Measurements from ENCODE around the gene VARS2. TPM values are rescaled to one million over a fixed set of nuclear protein-coding genes. Genes with fewer than 3 reads are reported as not detected.
A peak's percentile ranks its signal among the peaks of the same experiment; 100 is the strongest.
"Not testable (repeated sequence)": the region's sequence is repeated elsewhere in the genome, so short reads cannot be mapped to it uniquely, and the experiment has no call there.

Gene VARS2
- total and polyA plus RNA-seq, 2 donors (not counting 1 experiment from before 2014, with no cell fraction given), result 27.1 to 41.6 TPM

- Mint-ChIP-seq H3K4me3 (no peak overlapping the region), H3K27me3 (peaks cover 45% of the 10 kb centered on the region), H3K4me1 (peaks cover 5% of the 10 kb centered on the region), H3K27ac (no peak overlapping the region), H3K9me3 (ENCODE audit: insufficient read depth) (no peaks in the 10 kb centered on the region)
- intact Hi-C loops (cut with micrococcal nuclease), result no loop called here
- 74% methylated on average over 5 of the region's 5 CpGs for WGBS (ENCODE audit: insufficient coverage)
- peaks cover 0 to 20% (median 0%) of the 10 kb centered on the region in 4 experiments for H3K27me3 ChIP-seq (replicated peaks in 1 of 4; ENCODE audit: control extremely low read depth in 1 of 4, control insufficient read depth in 3 of 4, insufficient read depth in 4 of 4, low read length in 3 of 4)
- no peaks in the 10 kb centered on the region for H3K4me1 ChIP-seq (ENCODE audit: control insufficient read depth in 2 of 2, insufficient read depth in 2 of 2, low read length in 2 of 2)
- H3K9me3 ChIP-seq (ENCODE audit: control extremely low read depth in 1 of 3, control insufficient read depth in 2 of 3, insufficient read depth in 1 of 3, low read length in 2 of 3), result peaks cover 0 to 6% (median 0%) of the 10 kb centered on the region in 3 donors
- no peaks in the 10 kb centered on the region for H3K36me3 ChIP-seq (replicated peaks in 1 of 2; ENCODE audit: control extremely low read depth in 1 of 2, control insufficient read depth in 1 of 2, extremely low read depth in 1 of 2, insufficient read depth in 2 of 2, low read length in 1 of 2)
- no peak overlapping the region for H2AFZ ChIP-seq (ENCODE audit: insufficient read depth, low read depth, low read length, poor library complexity, severe bottlenecking)
- no peaks in the 10 kb centered on the region for H3K79me2 ChIP-seq (ENCODE audit: control insufficient read depth, insufficient read depth, low read length)
- H3K9ac ChIP-seq (ENCODE audit: low read length), result no peak overlapping the region
- ATAC-seq (ENCODE audit: low read depth), result no peak
- H3K27ac ChIP-seq (ENCODE audit: low read length in 2 of 2), result no peak overlapping the region
- TF ChIP-seq EZH2 (IDR thresholded peaks at IDR 0.05; ENCODE audit: borderline replicate concordance, insufficient read depth, low read depth, low read length, poor library complexity, severe bottlenecking), result no peak
- no peak for TF ChIP-seq CTCF (IDR thresholded peaks at IDR 0.05)
- H3K4me3 ChIP-seq (ENCODE audit: control extremely low read depth in 1 of 5, extremely low read depth in 1 of 5, insufficient read depth in 1 of 5, low read depth in 2 of 5, low read length in 4 of 5), result no peak overlapping the region
- POLR2A ChIA-PET, result no interaction called here
- CTCF ChIA-PET, result no interaction called here
- H3K4me2 ChIP-seq (replicated peaks; ENCODE audit: low read depth, low read length, poor library complexity, severe bottlenecking), result no peak overlapping the region
- no peaks in the 10 kb centered on the region for H4K20me1 ChIP-seq (ENCODE audit: control insufficient read depth, insufficient read depth, low read length, poor library complexity, severe bottlenecking)
- no peak for DNase-seq
These were observed 51.1 kb downstream of the VARS2 start for GRCh38 chr6:30965140-30965601.

- DNase-seq (no peak), ATAC-seq (ENCODE audit: low read depth) (no peak)
- Mint-ChIP-seq H3K27ac (no peak overlapping the region), H3K27me3 (peaks cover 42% of the 10 kb centered on the region), H3K4me3 (no peak overlapping the region), H3K9me3 (ENCODE audit: insufficient read depth) (no peaks in the 10 kb centered on the region), H3K4me1 (peaks cover 5% of the 10 kb centered on the region)
- no peak overlapping the region for H3K9ac ChIP-seq (ENCODE audit: low read length)
- POLR2A ChIA-PET, result no interaction called here
- H3K4me2 ChIP-seq (replicated peaks; ENCODE audit: low read depth, low read length, poor library complexity, severe bottlenecking), result no peak overlapping the region
- H3K27ac ChIP-seq (ENCODE audit: low read length in 2 of 2), result no peak overlapping the region
- no peaks in the 10 kb centered on the region for H3K4me1 ChIP-seq (ENCODE audit: control insufficient read depth in 2 of 2, insufficient read depth in 2 of 2, low read length in 2 of 2)
- no peak overlapping the region for H3K4me3 ChIP-seq (ENCODE audit: control extremely low read depth in 1 of 5, extremely low read depth in 1 of 5, insufficient read depth in 1 of 5, low read depth in 2 of 5, low read length in 4 of 5)
- CTCF ChIA-PET, result no interaction called here
- H2AFZ ChIP-seq (ENCODE audit: insufficient read depth, low read depth, low read length, poor library complexity, severe bottlenecking), result no peak overlapping the region
- WGBS (ENCODE audit: insufficient coverage), result 0% methylated on average over 1 of the region's 3 CpGs
- H3K9me3 ChIP-seq (ENCODE audit: control extremely low read depth in 1 of 3, control insufficient read depth in 2 of 3, insufficient read depth in 1 of 3, low read length in 2 of 3), result peaks cover 0 to 6% (median 0%) of the 10 kb centered on the region in 3 donors
- intact Hi-C loops (cut with micrococcal nuclease), result no loop called here
- peaks cover 0 to 20% (median 0%) of the 10 kb centered on the region in 4 experiments for H3K27me3 ChIP-seq (replicated peaks in 1 of 4; ENCODE audit: control extremely low read depth in 1 of 4, control insufficient read depth in 3 of 4, insufficient read depth in 4 of 4, low read length in 3 of 4)
- no peaks in the 10 kb centered on the region for H4K20me1 ChIP-seq (ENCODE audit: control insufficient read depth, insufficient read depth, low read length, poor library complexity, severe bottlenecking)
- no peak for TF ChIP-seq EZH2 (IDR thresholded peaks at IDR 0.05; ENCODE audit: borderline replicate concordance, insufficient read depth, low read depth, low read length, poor library complexity, severe bottlenecking)
- TF ChIP-seq CTCF (IDR thresholded peaks at IDR 0.05), result no peak
- no peaks in the 10 kb centered on the region for H3K36me3 ChIP-seq (replicated peaks in 1 of 2; ENCODE audit: control extremely low read depth in 1 of 2, control insufficient read depth in 1 of 2, extremely low read depth in 1 of 2, insufficient read depth in 2 of 2, low read length in 1 of 2)
- no peaks in the 10 kb centered on the region for H3K79me2 ChIP-seq (ENCODE audit: control insufficient read depth, insufficient read depth, low read length)
These were observed 52.1 kb downstream of the VARS2 start for GRCh38 chr6:30966154-30966553.

GRCh38 chr6:30969171-30969570, 55.1 kb downstream of the VARS2 start:
- H3K4me2 ChIP-seq (replicated peaks; ENCODE audit: low read depth, low read length, poor library complexity, severe bottlenecking); H3K4me1 ChIP-seq (ENCODE audit: control insufficient read depth in 2 of 2, insufficient read depth in 2 of 2, low read length in 2 of 2); H3K9ac ChIP-seq (ENCODE audit: low read length); H3K4me1 Mint-ChIP-seq; intact Hi-C loops (cut with micrococcal nuclease); H3K36me3 ChIP-seq (replicated peaks in 1 of 2; ENCODE audit: control extremely low read depth in 1 of 2, control insufficient read depth in 1 of 2, extremely low read depth in 1 of 2, insufficient read depth in 2 of 2, low read length in 1 of 2); H3K9me3 Mint-ChIP-seq (ENCODE audit: insufficient read depth); ATAC-seq (ENCODE audit: low read depth); POLR2A ChIA-PET; H3K4me3 ChIP-seq (ENCODE audit: control extremely low read depth in 1 of 5, extremely low read depth in 1 of 5, insufficient read depth in 1 of 5, low read depth in 2 of 5, low read length in 4 of 5); H3K27ac Mint-ChIP-seq; H3K79me2 ChIP-seq (ENCODE audit: control insufficient read depth, insufficient read depth, low read length); H3K9me3 ChIP-seq (ENCODE audit: control extremely low read depth in 1 of 3, control insufficient read depth in 2 of 3, insufficient read depth in 1 of 3, low read length in 2 of 3); H4K20me1 ChIP-seq (ENCODE audit: control insufficient read depth, insufficient read depth, low read length, poor library complexity, severe bottlenecking); H3K27ac ChIP-seq (ENCODE audit: low read length in 2 of 2); H2AFZ ChIP-seq (ENCODE audit: insufficient read depth, low read depth, low read length, poor library complexity, severe bottlenecking); H3K4me3 Mint-ChIP-seq: not testable (repeated sequence)
- DNase-seq, result peak; percentile 31
- H3K27me3 Mint-ChIP-seq, result peaks cover 48% of the 10 kb centered on the region
- WGBS (ENCODE audit: insufficient coverage), result 83% methylated on average over 2 of the region's 6 CpGs
- CTCF ChIA-PET, result interaction anchor here (0.8 kb wide), 1 partner anchor 118 kb away, joined by 3 read pairs; no protein-coding TSS in a partner anchor
- peaks cover 0 to 23% (median 5%) of the 10 kb centered on the region in 4 experiments for H3K27me3 ChIP-seq (replicated peaks in 1 of 4; ENCODE audit: control extremely low read depth in 1 of 4, control insufficient read depth in 3 of 4, insufficient read depth in 4 of 4, low read length in 3 of 4)

Data from B cell (primary cell).